PC-3 (cell line): ENCODE measurements around the gene GIMAP8. TPM values are rescaled to one million over a fixed set of nuclear protein-coding genes. Genes with fewer than 3 reads are reported as not detected.

Source experiments
- ATAC-seq: fragments of 200-7000 bp; cut with Tn5 transposase; 2 replicates; pipeline ENCODE4 v1.9.1; 2020; ENCODE audit warnings: mild to moderate bottlenecking, moderate library complexity
- BruUV-seq: library from RNA; stranded (reverse); fragments of 400-500 nt; replicated peaks from 2 replicates; lab custom pipeline; 2021; lab: Mats Ljungman, UMichigan
- CTCF ChIA-PET: fragments of 300-600 bp; sonication (Branson Sonifier 250); formaldehyde crosslinking; loops from one replicate; lab custom pipeline; 2022; ENCODE audit warnings: antibody characterized with exemption; lab: Charles Lee
- POLR2A ChIA-PET: fragments of 300-600 bp; sonication (Branson Sonifier 250); formaldehyde crosslinking; loops from one replicate; lab custom pipeline; 2022; ENCODE audit warnings: antibody characterized with exemption; ENCODE audit not compliant: unreplicated experiment; lab: Charles Lee
- DNase-seq: peaks from one replicate; pipeline ENCODE4 v3.0.0-alpha.2; 2015
- H2AFZ ChIP-seq: fragments of 300-600 bp; sonication (generic); 2 replicates; pipeline ENCODE4 v1.6.0; 2016; ENCODE audit warnings: antibody characterized with exemption, low read length
- H3F3A ChIP-seq: fragments of 300-600 bp; sonication (generic); one replicate; pipeline ENCODE4 v1.6.0; 2017; ENCODE audit warnings: antibody characterized with exemption, low read length, control low read depth, mild to moderate bottlenecking; ENCODE audit not compliant: unreplicated experiment
- H3K27ac ChIP-seq: fragments of 300-600 bp; sonication (generic); 2 replicates; pipeline ENCODE4 v1.5.1; 2016; ENCODE audit warnings: mild to moderate bottlenecking, low read length
- H3K27me3 ChIP-seq: fragments of 300-600 bp; sonication (generic); 2 replicates; pipeline ENCODE4 v1.6.1; 2016; ENCODE audit warnings: low read length, mixed read lengths
- H3K36me3 ChIP-seq: fragments of 300-600 bp; sonication (generic); 2 replicates; pipeline ENCODE4 v1.6.1; 2016; ENCODE audit warnings: low read depth, mixed run types, low read length, mixed read lengths
- H3K4me1 ChIP-seq: fragments of 300-600 bp; sonication (generic); 2 replicates; pipeline ENCODE4 v1.5.1; 2016; ENCODE audit warnings: low read length; ENCODE audit not compliant: insufficient read depth
- H3K4me2 ChIP-seq: fragments of 300-600 bp; sonication (generic); 2 replicates; pipeline ENCODE4 v1.6.0; 2016; ENCODE audit warnings: low read length
- H3K4me3 ChIP-seq: fragments of 300-600 bp; sonication (generic); 2 replicates; pipeline ENCODE4 v1.5.1; 2016; ENCODE audit warnings: mild to moderate bottlenecking, low read length, mixed read lengths
- H3K79me2 ChIP-seq: fragments of 300-600 bp; sonication (generic); 2 replicates; pipeline ENCODE4 v1.6.1; 2017; ENCODE audit warnings: low read length, mixed read lengths
- H3K9ac ChIP-seq: fragments of 300-600 bp; sonication (generic); 2 replicates; pipeline ENCODE4 v1.6.0; 2016; ENCODE audit warnings: mild to moderate bottlenecking, low read length
- H3K9me2 ChIP-seq: fragments of 300-600 bp; sonication (generic); replicated peaks from 2 replicates; pipeline ENCODE4 v1.6.1; 2016; ENCODE audit warnings: mixed run types, low read length, mixed read lengths
- H3K9me3 ChIP-seq: fragments of 300-600 bp; sonication (generic); 2 replicates; pipeline ENCODE4 v1.6.1; 2016; ENCODE audit warnings: low read length, mixed read lengths
- H4K20me1 ChIP-seq: fragments of 300-600 bp; sonication (generic); 2 replicates; pipeline ENCODE4 v1.6.1; 2016; ENCODE audit warnings: low read length, mixed read lengths
- CTCF ChIP-seq: fragments of 300-600 bp; sonication (generic); conservative IDR thresholded peaks from 2 replicates; pipeline ENCODE4 v1.5.1; 2017; ENCODE audit warnings: antibody characterized with exemption, low read depth, mild to moderate bottlenecking, low read length
- EZH2 ChIP-seq: fragments of 300-600 bp; sonication (generic); IDR thresholded peaks from one replicate; pipeline ENCODE4 v1.6.1; 2017; ENCODE audit warnings: antibody characterized with exemption, mild to moderate bottlenecking, low read length; ENCODE audit not compliant: unreplicated experiment
- EZH2phosphoT487 ChIP-seq: fragments of 300-600 bp; sonication (generic); IDR thresholded peaks from 2 replicates; pipeline ENCODE4 v1.6.1; 2018; ENCODE audit warnings: mild to moderate bottlenecking, antibody characterized with exemption, low read length, borderline replicate concordance
- intact Hi-C: fragments of 100-400 bp; cut with micrococcal nuclease; formaldehyde crosslinking; loops from 2 replicates; pipeline ENCODE4 v1.9.0; 2023
- total RNA-seq: library from RNA; depleted of rRNA; stranded (reverse); fragments of >200 nt; gene quantifications from 2 replicates; pipeline ENCODE4 v1.2.3, GENCODE V29; 2014

The GIMAP8 gene
- total RNA-seq, 1 experiment from 2014 or later: not detected

GRCh38 chr7:150404805-150405583 is 45.4 kb upstream of the GIMAP8 start:
- Histone ChIP-seq H2AFZ (peak overlapping the region; percentile 99), H4K20me1 (no peaks in the 10 kb centered on the region), H3K36me3 (no peaks in the 10 kb centered on the region), H3K79me2 (no peaks in the 10 kb centered on the region), H3K4me3 (peak overlapping the region; percentile 78), H3F3A (no peaks in the 10 kb centered on the region), H3K4me1 (peaks cover 18% of the 10 kb centered on the region), H3K27ac (no peak overlapping the region), H3K9ac (peak overlapping the region; percentile 88), H3K4me2 (peak overlapping the region; percentile 99), H3K9me2 (no peaks in the 10 kb centered on the region), H3K9me3 (no peaks in the 10 kb centered on the region), H3K27me3 (no peaks in the 10 kb centered on the region)
- TF ChIP-seq EZH2phosphoT487 (no peak), EZH2 (no peak), CTCF (peak; percentile 42)
- no TSS peak for BruUV-seq
- peak; percentile 73 for DNase-seq
- intact Hi-C loops: loop anchor here (1.0 to 2.0 kb wide), 3 partner anchors 14 to 41 kb away; partner anchors contain the start of gene ZNF775
- ChIA-PET CTCF (no interaction called here), POLR2A (no interaction called here)
- peak; percentile 85 for ATAC-seq

- DNase-seq: no peak
- Histone ChIP-seq H3K4me2 (peak overlapping the region; percentile 99), H3K9ac (peak overlapping the region; percentile 88; the same call in 1 of the 2 replicates), H3K79me2 (no peaks in the 10 kb centered on the region), H3K27ac (no peak overlapping the region), H3F3A (no peaks in the 10 kb centered on the region), H3K4me3 (peak overlapping the region; percentile 78), H3K9me3 (no peaks in the 10 kb centered on the region), H3K27me3 (no peaks in the 10 kb centered on the region), H4K20me1 (no peaks in the 10 kb centered on the region), H3K9me2 (no peaks in the 10 kb centered on the region), H3K36me3 (no peaks in the 10 kb centered on the region), H2AFZ (peak overlapping the region; percentile 99), H3K4me1 (peaks cover 11% of the 10 kb centered on the region)
- ChIA-PET CTCF (no interaction called here), POLR2A (no interaction called here)
- intact Hi-C loops: loop anchor here (1.0 to 2.0 kb wide), 3 partner anchors 15 to 41 kb away; partner anchors contain the start of gene ZNF775
- TF ChIP-seq EZH2 (no peak), EZH2phosphoT487 (no peak), CTCF (no peak)
- BruUV-seq: TSS peak; percentile 8
- ATAC-seq: peak; percentile 7
Observed at GRCh38 chr7:150405584-150406311, 44.7 kb upstream of the GIMAP8 start.
